Amniotic epithelial cell (primary cell): ENCODE results near the gene UTS2R.
"Not testable (repeated sequence)": the region's sequence is repeated elsewhere in the genome, so short reads cannot be mapped to it uniquely, and the experiment has no call there.

Experiments
- DNase-seq: peaks from one replicate; pipeline ENCODE4 v3.0.0-alpha.2; 2010; ENCODE audit warnings: low read depth

UTS2R gene

DNA sequence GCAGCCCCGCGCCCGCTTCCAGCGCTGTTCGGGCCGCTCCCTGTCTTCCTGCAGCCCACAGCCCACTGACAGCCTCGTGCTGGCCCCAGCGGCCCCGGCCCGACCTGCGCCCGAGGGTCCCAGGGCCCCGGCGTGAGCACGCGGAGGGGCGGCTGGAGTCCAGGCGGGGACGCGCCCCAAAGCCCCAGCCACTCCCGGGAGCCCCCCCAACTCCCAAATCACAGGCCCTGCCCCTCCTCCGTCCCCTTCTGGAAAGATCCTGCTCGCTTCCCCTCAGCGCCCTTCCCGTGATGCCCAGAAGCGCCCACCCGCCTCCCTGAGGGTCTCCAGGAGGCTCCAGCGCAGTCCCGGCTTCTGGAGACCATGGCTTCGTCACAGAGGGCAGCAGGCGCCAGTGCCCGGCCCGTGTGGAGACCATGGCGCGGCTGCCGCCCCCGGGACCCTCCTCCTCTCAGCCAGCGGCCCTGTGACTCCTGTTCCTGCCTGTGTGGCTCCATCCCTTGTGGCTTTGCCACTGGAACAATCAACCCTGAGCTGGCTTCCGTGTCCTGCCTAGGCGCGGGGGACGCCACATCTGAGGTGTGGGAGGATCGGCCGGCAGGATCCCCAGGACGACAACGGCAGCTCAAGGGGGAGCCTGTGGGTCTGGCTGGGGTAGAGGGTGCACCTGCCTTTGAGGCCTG, 3.9 kb downstream of the UTS2R start:
- no peak for DNase-seq

DNA sequence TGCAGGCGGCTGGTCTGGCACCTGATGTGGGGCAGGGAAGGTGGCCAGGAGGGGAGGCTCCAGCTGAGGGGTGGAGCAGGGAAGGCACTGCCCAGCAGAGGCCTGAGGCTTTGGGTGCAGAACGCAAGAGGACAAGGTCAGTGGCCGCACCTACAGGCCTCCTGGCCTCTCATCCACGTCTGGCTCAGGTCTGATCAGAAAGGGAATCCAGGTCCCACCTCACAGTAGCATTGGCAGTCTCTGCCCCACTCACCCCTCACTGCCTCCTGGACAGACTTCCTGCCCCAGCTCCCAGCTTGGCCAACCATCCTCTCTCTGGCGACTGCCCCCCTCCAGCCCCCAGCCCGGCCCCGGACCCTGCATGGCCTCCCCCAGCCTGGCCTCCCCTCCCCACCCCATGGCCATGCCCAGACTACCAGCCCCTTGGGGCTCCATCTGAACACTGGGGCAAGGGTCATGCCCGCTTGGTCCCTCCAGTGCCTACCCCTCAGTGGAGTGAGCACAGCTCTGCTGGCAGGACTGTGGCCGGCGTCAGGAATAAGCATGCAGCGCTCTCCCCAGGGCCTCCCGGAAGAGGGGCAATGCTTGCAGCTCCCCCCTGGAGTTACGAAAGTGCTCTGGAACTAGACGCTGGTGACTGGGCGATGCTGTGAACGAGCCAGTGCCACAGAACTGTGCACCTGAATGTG, 4.6 kb downstream of the UTS2R start:
- DNase-seq, result no peak

DNA sequence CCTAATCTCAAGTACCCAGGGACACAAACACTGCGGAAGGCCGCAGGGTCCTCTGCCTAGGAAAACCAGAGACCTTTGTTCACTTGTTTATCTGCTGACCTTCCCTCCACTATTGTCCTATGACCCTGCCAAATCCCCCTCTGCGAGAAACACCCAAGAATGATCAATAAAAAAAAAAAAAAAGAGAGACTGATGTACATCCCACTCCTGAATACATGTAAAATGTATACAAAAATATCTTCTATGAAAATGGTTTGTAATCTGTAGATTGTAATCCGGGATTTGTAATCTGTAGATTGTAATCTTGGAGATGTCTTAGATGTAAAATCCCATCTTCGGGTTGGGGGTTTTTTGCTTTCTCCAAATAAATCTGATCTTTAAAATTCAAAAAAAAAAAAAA, 5.7 kb downstream of the UTS2R start:
- not testable (repeated sequence) for DNase-seq

DNA sequence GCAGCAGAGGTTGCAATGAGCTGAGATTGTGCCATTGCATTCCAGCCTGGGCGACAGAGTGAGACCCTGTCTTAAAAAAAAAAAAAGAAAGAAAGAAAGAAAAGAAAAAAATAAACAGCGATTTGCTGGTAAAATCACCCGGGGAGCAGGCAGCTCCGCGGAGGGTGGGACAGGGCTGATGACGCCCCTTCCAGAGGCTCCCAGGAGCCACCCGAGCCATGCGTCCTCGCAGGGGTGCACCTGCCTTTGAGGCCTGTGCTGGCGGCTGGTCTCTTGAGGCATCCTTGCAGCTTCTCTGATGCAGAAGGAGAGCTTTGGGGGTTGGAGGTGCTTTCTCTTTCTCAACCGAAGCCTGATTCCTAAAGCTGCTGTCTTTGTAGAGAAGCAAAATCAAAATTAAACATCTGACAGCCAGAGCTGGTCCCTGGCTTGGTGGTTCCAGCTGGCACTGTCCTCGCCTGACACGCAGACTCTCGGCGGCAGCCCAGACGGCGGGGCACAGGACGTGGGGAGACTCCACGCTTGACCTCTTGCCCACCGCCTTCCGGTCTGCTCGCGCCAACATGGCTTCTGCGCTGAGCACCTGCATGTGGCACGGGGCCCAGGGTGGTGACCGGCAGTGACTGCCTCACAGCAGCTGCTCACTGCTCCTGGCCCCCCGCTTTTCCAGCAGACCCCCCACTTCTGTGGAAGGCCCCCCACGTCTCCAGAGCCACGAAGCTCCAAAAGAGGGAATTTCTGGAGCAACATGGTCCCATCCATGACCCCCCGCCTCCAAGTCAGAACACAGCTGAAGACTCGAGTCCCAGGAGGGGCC, 6.6 kb downstream of the UTS2R start:
- DNase-seq, result no peak

DNA sequence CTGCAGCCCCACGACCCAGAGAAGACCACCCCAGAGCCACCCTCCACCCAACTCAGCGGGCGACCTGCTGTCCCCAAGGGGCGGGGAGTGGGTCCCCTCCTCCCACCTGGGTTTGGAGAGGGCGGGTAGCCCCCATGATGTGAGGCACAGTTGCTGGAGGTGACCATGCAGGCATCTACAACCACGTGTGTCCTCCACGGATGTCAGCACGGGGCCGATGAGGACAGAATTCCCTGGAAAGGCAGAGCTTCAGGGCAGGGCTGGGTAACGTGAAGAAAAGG, 7.1 kb downstream of the UTS2R start:
- no peak for DNase-seq

DNA sequence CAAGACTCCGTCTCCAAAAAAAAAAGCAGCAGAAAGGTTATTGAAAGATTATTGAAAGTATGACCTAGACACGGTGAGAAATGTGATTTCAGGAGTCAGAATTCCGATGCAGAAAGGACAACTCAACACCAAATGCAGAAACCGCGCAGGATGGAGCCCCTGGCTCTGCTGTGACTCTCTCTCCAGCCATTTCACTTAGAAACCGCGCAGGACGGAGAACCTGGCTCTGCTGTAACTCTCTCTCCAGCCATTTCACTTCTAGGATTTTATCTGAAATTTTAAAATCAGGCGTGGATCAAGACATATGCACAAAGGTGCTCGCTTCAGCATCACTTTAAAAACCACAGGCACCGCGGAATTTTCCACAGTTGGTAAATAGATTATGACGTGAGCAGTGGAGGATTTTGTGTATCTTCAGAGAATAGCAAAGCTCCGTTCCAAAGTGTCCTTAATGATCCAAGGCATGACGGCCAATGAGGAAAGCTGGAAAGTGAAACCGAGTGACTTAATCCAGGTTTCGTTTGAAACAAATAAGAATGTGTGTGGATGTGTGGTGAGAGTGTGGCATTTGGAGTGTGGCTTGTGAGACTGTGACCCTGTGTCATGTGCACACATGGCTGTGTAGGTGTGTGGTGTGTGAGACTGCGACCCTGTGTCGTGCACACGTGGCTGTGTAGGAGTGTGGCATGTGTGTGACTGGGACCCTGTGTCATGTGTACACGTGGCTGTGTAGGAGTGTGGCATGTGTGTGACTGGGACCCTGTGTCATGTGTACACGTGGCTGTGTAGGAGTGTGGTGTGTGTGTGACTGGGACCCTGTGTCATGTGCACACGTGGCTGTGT, 9.5 kb downstream of the UTS2R start:
- peak; percentile 14 for DNase-seq

DNA sequence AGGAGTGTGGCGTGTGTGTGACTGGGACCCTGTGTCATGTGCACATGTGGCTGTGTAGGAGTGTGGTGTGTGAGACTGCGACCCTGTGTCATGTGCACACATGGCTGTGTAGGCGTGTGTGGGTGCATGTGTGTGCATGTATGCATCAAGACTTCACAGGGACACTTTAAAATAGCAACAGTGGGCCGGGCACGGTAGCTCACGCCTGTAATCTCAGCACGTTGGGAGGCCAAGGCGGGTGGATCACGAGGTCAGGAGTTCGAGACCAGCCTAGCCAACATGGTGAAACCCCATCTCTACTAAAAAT, 10.1 kb downstream of the UTS2R start:
- not testable (repeated sequence) for DNase-seq

DNA sequence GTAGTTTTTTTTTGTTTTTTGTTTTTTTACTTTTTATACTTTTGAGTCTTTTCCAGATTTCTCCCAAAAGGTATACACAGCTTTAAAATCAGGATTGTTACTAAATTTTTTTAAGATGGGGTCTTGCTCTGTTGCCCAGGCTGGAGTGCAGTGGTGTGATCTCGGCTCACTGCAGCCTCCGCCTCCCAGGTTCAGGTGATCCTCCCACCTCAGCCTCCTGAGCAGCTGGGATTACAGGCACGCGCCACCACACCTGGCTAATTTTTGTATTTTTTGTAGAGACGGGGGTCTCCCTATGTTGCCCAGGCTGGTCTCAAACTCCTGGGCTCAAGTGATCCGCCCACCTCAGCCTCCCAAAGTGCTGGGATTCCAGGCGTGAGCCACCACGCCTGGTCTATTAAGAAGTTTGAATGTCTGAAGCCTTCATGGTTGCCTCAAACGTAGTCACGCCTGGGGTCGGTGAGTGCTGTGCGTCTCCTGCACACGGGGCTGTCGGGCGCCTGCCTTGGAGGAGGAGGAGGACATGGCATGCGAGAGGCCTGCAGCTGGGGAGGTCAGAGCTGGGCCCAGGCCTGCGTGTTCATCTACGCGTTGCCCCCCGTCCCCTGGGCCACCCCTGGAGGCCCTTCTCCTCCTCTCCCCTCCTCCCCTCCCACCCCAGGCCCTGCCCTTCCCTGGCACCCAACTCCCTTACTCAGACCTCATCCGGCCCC, 10.8 kb downstream of the UTS2R start:
- DNase-seq, result not testable (repeated sequence)

DNA sequence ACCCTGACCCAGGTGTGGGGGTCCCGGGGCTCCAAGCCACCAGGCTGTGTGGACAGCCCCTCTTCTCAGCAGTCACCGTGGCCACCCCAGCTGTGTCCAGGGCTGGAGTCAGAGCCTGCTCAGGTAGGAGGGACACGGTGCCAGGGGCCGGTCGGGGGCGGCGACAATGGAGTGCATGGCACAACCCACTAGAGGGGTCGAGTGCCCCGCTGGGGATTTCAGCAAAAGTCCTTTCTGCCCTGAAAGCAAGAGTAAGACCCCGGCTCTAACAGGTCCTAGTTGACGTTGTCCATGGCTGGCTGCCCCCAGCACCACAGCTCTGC, 11.3 kb downstream of the UTS2R start:
- no peak for DNase-seq

DNA sequence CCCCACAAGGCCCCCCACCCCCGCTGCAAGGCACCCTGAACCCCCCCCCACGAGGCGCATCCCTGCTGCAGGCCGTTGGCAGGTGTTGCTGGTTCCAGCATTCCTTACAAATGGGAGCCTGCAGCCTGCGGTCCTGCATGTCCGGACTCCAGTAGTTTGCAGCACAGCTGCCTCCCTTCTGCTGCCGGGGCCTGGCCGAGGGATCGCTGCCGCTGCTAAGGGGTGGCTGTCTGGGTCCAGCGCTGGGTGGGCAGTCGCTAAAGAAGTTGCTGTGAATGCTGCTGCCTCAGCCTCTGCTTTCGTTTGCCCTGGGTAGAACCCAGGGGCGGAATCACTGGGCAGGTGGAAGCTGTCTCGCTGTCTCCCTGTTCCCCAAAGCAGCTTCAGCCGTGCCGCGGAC, 11.8 kb downstream of the UTS2R start:
- no peak for DNase-seq

DNA sequence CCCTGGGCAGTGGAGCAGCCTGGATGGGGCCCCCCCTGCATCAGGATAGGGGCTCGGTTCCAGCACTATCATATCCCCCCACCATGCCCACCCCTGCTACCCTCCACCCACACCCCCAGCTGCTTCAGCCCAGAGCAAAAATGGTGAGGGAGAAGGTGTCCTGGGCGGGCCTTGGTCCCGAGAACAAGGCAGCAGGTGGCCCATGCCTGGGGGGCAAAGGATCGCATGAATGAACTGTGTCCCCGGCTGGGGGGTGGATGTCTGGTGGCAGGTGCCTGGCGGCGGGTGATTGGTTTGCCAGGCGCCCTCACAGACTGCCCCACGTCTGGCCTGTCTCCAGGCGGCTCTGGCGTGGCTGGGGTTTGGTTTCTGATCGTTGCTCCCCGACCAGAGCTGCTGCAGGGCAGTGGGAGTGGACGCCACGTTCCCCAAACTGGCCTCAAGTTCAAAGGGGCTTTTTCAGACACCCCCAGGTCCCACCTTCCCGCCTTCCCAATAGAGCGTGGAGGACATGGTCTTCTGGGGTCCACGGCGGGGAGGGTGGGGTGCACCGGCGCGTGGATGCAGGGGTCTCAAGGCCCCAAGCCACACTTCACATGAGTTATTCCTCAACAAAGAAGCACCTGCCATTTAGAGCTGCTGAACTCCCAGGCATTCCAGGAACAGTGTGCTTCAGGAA, 12.6 kb downstream of the UTS2R start:
- DNase-seq, result no peak

DNA sequence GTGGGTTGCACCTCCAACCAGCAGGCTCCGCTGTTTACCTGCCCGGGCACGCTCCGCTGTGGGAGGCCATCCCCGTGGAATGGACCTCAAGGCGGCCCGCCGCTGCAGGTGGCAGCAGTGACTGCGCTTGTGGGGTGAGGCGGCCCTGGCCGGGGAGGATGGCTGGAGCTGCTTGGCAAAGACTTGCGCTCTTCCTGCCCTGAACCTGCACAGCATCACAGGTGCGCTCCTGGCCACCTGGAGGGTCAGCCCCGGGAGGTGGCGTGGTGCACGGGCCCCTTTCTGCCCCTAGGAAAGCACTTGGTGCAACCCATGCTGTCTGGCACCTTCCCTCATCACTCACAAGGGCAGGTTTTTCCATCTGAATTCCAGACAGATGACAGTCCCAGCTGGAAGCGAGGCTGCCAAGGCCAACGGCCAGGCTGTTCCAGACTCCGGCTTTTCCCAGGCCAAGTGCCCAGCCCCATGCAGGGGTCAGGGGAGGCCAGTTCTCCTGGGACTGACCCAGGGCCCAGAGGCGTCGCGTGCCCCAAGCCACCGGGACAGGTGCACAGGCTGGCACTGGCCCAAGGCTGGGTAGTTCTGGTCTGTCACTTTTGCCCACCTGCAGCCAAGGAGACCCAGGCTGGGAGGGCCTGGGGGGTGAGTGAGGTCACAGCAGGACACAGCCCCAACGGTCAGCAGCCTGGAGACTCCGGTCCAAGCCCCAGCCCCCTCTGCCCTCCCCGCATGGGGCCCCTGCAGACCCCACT, 13.3 kb downstream of the UTS2R start:
- peak; percentile 62 for DNase-seq

DNA sequence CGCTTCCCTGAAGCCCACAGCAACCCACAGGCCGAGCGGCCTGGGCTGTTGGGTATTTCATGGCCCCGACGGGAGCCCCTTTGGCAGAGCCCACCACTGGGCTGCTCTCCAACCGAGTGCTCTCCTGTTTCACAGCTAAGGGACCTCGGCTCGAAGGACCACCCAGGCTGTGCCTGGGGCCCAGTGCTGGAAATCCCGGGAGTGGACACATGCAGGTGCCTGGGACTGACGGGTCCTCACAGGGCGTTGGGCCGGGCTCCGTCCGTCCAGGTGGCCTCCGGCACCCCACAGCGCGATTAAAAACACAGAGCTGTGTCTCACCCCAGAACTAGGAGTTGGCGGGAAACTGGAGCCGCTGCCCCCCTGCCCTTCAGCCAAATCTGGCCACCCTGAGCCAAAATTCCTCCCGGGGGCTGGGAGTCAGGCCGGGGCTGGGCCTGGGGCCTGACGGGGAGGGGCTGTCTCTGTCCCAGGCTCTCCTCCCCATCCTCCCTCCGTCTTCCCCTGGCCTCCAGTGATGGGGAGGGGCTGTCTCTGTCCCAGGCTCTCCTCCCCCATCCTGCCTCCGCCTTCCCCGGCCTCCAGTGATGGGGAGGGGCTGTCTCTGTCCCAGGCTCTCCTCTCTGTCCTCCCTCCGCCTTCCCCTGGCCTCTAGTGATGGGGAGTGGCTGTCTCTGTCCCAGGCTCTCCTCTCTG, 14.1 kb downstream of the UTS2R start:
- DNase-seq, result no peak

DNA sequence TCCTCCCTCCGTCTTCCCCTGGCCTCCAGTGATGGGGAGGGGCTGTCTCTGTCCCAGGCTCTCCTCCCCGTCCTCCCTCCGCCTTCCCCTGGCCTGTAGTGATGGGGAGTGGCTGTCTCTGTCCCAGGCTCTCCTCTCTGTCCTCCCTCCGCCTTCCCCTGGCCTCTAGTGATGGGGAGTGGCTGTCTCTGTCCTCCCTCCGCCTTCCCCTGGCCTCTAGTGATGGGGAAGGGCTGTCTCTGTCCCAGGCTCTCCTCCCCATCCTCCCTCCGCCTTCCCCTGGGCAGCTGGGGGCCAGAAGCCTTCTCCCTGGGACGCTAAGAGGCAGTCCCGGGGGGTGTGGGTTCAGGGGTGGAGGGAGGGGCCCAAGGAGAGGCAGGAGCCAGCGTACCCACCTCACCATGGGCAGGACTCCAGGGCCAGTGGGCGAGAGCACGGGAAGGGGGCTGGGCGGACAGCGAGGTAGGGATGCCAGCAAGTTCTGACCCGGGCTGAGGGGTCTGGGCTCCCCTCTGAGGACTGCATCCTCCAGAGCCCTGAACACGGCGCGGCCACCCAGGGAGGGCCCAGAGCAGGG, 14.8 kb downstream of the UTS2R start:
- DNase-seq, result no peak

DNA sequence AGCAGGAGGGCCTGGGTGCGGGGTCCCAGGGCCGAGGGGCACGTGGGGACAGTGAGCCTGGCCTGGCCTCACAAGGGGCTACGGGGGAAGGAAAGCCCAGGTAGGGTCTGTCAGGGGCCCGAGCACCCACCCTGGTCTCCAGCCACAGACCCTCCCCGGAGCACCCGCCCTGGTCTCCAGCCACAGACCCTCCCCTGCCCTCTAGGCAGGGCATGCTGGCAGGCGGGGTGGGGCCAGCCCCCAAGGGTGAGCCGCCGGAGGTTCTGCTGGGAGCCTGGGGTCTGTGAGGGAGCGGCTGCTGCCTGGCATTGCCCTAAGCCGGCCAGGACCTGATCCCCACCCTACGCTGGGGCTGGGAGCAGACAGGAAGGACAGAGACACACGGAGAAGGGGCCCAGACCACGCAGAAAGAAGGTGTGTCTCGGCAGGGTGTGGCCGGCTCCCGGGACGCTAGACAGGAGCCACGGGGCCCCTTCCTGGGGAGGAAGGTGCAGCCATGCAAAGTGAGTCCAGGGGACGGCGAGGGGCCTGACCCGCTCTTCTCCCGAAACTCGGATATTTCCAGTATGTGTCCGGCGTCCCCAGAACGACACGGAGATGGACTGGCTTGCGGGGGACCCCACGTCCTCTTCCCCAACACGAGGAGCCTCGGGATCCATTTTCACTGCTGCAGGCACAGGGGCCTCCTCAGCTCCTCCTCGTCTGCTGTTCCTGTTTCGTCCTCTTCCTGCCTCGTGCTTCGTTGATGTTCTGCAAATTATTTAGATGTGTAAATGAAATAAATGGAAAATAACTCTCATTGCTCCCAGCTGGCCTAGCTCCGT, 15.5 kb downstream of the UTS2R start:
- no peak for DNase-seq

DNA sequence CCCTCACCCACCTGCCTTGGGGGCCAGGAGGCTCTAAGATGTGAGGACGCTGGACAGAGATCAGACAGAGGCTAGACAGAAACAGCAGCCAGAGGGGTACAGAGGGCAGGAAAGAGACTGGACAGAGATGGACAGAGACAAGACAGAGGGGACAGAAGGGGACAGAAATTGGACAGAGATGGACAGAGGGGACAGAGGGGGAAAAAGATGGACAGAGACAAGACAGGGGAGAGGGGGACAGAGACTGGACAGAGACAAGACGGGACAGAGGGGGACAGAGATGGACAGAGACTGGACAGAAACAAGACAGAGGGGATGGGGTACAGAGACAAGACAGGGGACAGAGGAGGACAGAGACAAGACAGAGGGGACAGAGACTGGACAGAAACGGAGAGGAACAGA, 16.1 kb downstream of the UTS2R start:
- DNase-seq, result no peak

DNA sequence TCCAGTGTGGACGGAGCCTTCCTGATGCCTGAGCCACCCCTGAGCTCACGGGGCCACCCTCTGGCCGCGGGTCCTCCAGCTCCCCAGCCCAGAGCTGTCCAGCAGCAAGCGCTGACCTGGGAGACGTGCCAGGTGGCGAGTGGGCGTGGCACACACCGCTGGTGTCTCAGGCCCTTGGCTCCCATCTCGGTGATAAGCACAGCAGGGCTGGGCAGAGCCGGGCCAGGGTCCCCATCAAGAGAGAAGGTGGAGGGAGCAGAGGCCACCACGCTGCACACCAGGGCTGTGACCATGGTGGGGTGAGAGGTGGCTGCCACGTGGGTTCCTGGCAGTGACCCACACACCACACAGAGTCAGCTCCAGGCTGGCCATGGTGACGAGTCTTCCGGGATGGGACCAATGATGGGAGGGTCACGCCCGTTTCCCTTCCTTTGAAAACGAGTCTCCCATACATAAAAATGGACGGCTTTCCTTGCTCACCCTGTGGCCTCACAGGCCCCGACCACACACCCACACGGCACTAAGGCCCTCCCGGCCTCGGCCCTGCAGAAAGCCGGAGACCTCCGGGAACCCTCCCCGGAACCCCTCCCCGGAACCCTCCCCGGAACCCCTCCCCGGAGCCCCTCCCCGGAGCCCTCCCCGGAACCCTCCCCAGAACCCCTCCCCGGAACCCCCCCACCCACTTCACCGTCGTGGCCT, 16.8 kb downstream of the UTS2R start:
- no peak for DNase-seq

DNA sequence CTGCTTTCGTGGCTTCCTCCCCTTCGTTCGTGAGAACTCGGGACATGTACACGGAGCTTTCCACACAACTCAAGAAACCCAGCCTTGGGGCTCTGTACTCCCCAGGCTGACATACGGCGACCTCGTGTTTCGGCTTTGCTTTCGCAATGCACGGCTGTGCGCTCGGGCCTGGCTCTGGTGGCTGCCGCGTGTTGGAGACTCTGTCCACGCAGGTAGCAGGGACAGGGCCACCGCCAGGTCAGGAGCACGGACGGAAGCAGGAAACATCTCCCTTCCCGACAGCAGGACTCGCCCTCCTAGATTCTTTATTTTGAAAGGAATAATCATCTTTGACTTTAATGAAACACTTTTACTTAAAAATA, 17.3 kb downstream of the UTS2R start:
- no peak for DNase-seq
